ENCODE data around the gene FOSL2. TPM values are rescaled to one million over a fixed set of nuclear protein-coding genes. Genes with fewer than 3 reads are reported as not detected.

The FOSL2 gene
- total and polyA plus RNA-seq, 10 of the 15 experiments (the other 5 are each of a cell fraction or from before 2014, with no cell fraction given), result 0.05 to 1.3 (median 0.34) TPM

DNA sequence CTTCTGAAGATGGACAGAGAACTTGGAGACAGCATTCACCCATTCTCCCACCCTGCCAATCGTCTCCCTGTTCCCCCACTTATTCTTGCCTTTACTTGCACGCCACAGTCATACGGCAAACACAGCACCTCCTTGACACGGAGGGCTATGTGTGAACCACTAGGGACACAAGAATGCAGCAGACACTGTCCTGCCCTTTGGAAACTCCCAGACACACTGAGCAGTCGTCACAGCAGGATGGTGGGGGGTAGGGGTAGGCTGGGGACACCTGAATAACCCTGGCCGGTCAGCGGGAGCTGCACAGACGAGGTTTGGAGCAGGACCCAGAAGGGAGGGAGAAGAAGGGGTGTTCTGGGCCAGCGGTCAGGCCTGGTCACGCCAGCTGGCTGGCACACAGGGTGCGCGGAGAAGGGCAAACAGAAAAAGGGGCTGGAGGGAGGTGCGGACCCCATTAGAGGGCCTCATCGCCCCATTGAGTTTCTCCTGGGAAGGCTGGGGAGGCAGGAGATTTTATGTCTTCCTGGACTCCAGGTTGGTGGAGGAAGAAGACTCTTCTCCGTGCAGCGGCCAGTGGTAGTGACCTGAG, 40.0 kb upstream of the FOSL2 start:
- Histone ChIP-seq H4K20me1 (ENCODE audit: control insufficient read depth, insufficient read depth) (no peaks in the 10 kb centered on the region), H2AFZ (ENCODE audit: control insufficient read depth, low read depth, low read length) (no peak overlapping the region), H3K9ac (ENCODE audit: control insufficient read depth, insufficient read depth, low read length) (no peak overlapping the region), H3K27me3 (replicated peaks in 1 of 2; ENCODE audit: control insufficient read depth in 2 of 2, insufficient read depth in 2 of 2, low read length in 1 of 2) (no peaks in the 10 kb centered on the region), H3K27ac (ENCODE audit: control insufficient read depth, insufficient read depth) (no peak overlapping the region), H3K9me3 (replicated peaks; ENCODE audit: control insufficient read depth, insufficient read depth, low read length) (no peaks in the 10 kb centered on the region), H3K79me2 (ENCODE audit: control insufficient read depth, insufficient read depth, low read length) (no peaks in the 10 kb centered on the region), H3K4me2 (ENCODE audit: control insufficient read depth, insufficient read depth) (no peak overlapping the region), H3K4me3 (no peak overlapping the region), H3K4me1 (ENCODE audit: control insufficient read depth, insufficient read depth, low read length) (no peaks in the 10 kb centered on the region), H3K36me3 (ENCODE audit: control insufficient read depth in 2 of 2, insufficient read depth in 2 of 2, low read length in 1 of 2) (no peaks in the 10 kb centered on the region)
- intact Hi-C loops (cut with micrococcal nuclease; ENCODE audit: unreplicated experiment) (no loop called here), in situ Hi-C loops (cut with MboI) (no loop called here)
- ChIA-PET CTCF (no interaction called here), RAD21 (ENCODE audit: unreplicated experiment) (no interaction called here), POLR2A (no interaction called here), SMC1A (ENCODE audit: uncharacterized antibody, unreplicated experiment) (no interaction called here)
- ATAC-seq (no peak), FAIRE-seq (no peak), DNase-seq (ENCODE audit: low read depth, low spot score) (no peak)
- BruUV-seq (replicated peaks), result no TSS peak
- 70% methylated on average over 16 of the region's 16 CpGs for WGBS (ENCODE audit: insufficient coverage, insufficient replicate concordance, low lambda C conversion rate, missing lambda C conversion rate)
- TF ChIP-seq NKRF (conservative IDR thresholded peaks at IDR 0.05), result no peak
- TF ChIP-seq GABPA (IDR thresholded peaks at IDR 0.05; ENCODE audit: low read depth), result no peak
- no peak for TF ChIP-seq ZNF24 (IDR thresholded peaks at IDR 0.05)
- no peak for TF ChIP-seq PML (IDR thresholded peaks at IDR 0.05; ENCODE audit: low read length)
- no peak for TF ChIP-seq SPI1 (IDR thresholded peaks at IDR 0.05; ENCODE audit: borderline replicate concordance, insufficient read depth, low read depth, low read length)
- TF ChIP-seq, protein P1, sequence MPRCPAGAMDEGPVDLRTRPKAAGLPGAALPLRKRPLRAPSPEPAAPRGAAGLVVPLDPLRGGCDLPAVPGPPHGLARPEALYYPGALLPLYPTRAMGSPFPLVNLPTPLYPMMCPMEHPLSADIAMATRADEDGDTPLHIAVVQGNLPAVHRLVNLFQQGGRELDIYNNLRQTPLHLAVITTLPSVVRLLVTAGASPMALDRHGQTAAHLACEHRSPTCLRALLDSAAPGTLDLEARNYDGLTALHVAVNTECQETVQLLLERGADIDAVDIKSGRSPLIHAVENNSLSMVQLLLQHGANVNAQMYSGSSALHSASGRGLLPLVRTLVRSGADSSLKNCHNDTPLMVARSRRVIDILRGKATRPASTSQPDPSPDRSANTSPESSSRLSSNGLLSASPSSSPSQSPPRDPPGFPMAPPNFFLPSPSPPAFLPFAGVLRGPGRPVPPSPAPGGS (IDR thresholded peaks at IDR 0.05; ENCODE audit: borderline replicate concordance, insufficient read depth, low read depth, low read length, poor library complexity, severe bottlenecking), result no peak
- TF ChIP-seq POLR2AphosphoS2 (IDR thresholded peaks at IDR 0.05; ENCODE audit: low read depth, low read length), result no peak
- TF ChIP-seq MEF2B (IDR thresholded peaks at IDR 0.05; ENCODE audit: partially characterized antibody, poor library complexity, severe bottlenecking), result no peak

Data from GM12878 (cell line).